Mesenchymal stem cell (in vitro differentiated cells and primary cell): ENCODE measurements around the gene RCHY1.

Experiments used
- DNase-seq: peaks from one replicate; pipeline ENCODE4 v3.0.0-alpha.2; 2013
- H2AFZ ChIP-seq: one replicate; pipeline ENCODE4 v1.6.1; 2013; ENCODE audit warnings: low read depth, mild to moderate bottlenecking, control low read depth, inconsistent platforms, low read length, moderate library complexity
- H2AK5ac ChIP-seq: 2 replicates; pipeline ENCODE4 v1.6.1; 2013; ENCODE audit warnings: low read length, moderate library complexity, mild to moderate bottlenecking, inconsistent platforms; ENCODE audit not compliant: severe bottlenecking
- H2BK120ac ChIP-seq: one replicate; pipeline ENCODE4 v1.6.1; 2013; ENCODE audit warnings: low read depth, mild to moderate bottlenecking, inconsistent platforms, low read length, moderate library complexity
- H2BK12ac ChIP-seq, 2 experiments: one replicate each; pipeline ENCODE4 v1.6.1; 2013; ENCODE audit warnings: inconsistent platforms in 2 of 2, low read length in 2 of 2, mild to moderate bottlenecking in 2 of 2, moderate library complexity in 2 of 2, control low read depth in 1 of 2
- H2BK15ac ChIP-seq: one replicate; pipeline ENCODE4 v1.6.1; 2013; ENCODE audit warnings: mild to moderate bottlenecking, low read depth, inconsistent platforms; ENCODE audit not compliant: poor library complexity, severe bottlenecking
- H2BK5ac ChIP-seq: 2 replicates; pipeline ENCODE4 v1.6.1; 2013; ENCODE audit warnings: low read depth, mild to moderate bottlenecking, low read length, control low read depth, inconsistent platforms; ENCODE audit not compliant: poor library complexity, severe bottlenecking
- H3K14ac ChIP-seq, 2 experiments: one replicate each; pipeline ENCODE4 v1.6.1; 2013; ENCODE audit warnings: inconsistent platforms in 2 of 2, low read length in 2 of 2, control low read depth in 1 of 2, mild to moderate bottlenecking in 1 of 2, moderate library complexity in 1 of 2
- H3K18ac ChIP-seq, 2 experiments: one replicate each; pipeline ENCODE4 v1.6.1; 2013; ENCODE audit warnings: inconsistent platforms in 2 of 2, low read length in 2 of 2, control low read depth in 1 of 2, low read depth in 1 of 2, mild to moderate bottlenecking in 1 of 2
- H3K23ac ChIP-seq, 2 experiments: one replicate each; pipeline ENCODE4 v1.6.1; 2013; ENCODE audit warnings: inconsistent platforms in 2 of 2, low read length in 2 of 2, mild to moderate bottlenecking in 2 of 2, moderate library complexity in 2 of 2, control low read depth in 1 of 2
- H3K27ac ChIP-seq: 2 replicates; pipeline ENCODE4 v1.5.1; 2013; ENCODE audit warnings: mild to moderate bottlenecking, moderate library complexity, low read length, control low read depth, inconsistent platforms; ENCODE audit not compliant: poor library complexity, severe bottlenecking
- H3K27me3 ChIP-seq, 2 experiments: 2 replicates each; pipeline versions ENCODE4 v1.6.1 to v1.7.0; 2013; ENCODE audit warnings: low read length in 2 of 2, mild to moderate bottlenecking in 2 of 2, moderate library complexity in 2 of 2, control low read depth in 1 of 2, inconsistent platforms in 1 of 2; ENCODE audit not compliant: control insufficient read depth in 1 of 2, insufficient read depth in 1 of 2
- H3K36me3 ChIP-seq, 2 experiments: 2 replicates each; pipeline versions ENCODE4 v1.6.1 to v1.7.0; 2013; ENCODE audit warnings: low read length in 2 of 2, control low read depth in 1 of 2, inconsistent platforms in 1 of 2, low read depth in 1 of 2, mild to moderate bottlenecking in 1 of 2; ENCODE audit not compliant: insufficient read depth in 2 of 2, control insufficient read depth in 1 of 2
- H3K4ac ChIP-seq, 2 experiments: one replicate each; pipeline ENCODE4 v1.6.1; 2013; ENCODE audit warnings: inconsistent platforms in 2 of 2, low read length in 2 of 2, mild to moderate bottlenecking in 2 of 2, moderate library complexity in 2 of 2, control low read depth in 1 of 2, low read depth in 1 of 2
- H3K4me1 ChIP-seq: 2 replicates; pipeline ENCODE4 v1.6.1; 2013; ENCODE audit warnings: low read depth, low read length, control low read depth; ENCODE audit not compliant: control insufficient read depth, insufficient read depth
- H3K4me2 ChIP-seq: 2 replicates; pipeline ENCODE4 v1.6.1; 2013; ENCODE audit warnings: low read length, mild to moderate bottlenecking, inconsistent platforms; ENCODE audit not compliant: poor library complexity, severe bottlenecking
- H3K4me3 ChIP-seq, 2 experiments: 2 replicates each; pipeline versions ENCODE4 v1.5.1 to v1.7.0; 2013; ENCODE audit warnings: low read length in 2 of 2, mild to moderate bottlenecking in 2 of 2, control low read depth in 1 of 2, low read depth in 1 of 2; ENCODE audit not compliant: insufficient read depth in 1 of 2
- H3K79me1 ChIP-seq: replicated peaks from 2 replicates; pipeline ENCODE4 v1.6.1; 2013; ENCODE audit warnings: mild to moderate bottlenecking, control low read depth, low read length, inconsistent platforms; ENCODE audit not compliant: poor library complexity, severe bottlenecking
- H3K9ac ChIP-seq: 2 replicates; pipeline ENCODE4 v1.7.0; 2013; ENCODE audit warnings: mild to moderate bottlenecking, low read length, moderate library complexity
- H3K9me3 ChIP-seq: 2 replicates; pipeline ENCODE4 v1.7.0; 2013; ENCODE audit warnings: mild to moderate bottlenecking, low read length; ENCODE audit not compliant: control insufficient read depth
- H4K8ac ChIP-seq: one replicate; pipeline ENCODE4 v1.6.1; 2013; ENCODE audit warnings: inconsistent platforms, mild to moderate bottlenecking, low read length, moderate library complexity
- H4K91ac ChIP-seq: one replicate; pipeline ENCODE4 v1.6.1; 2013; ENCODE audit warnings: mild to moderate bottlenecking, low read length, inconsistent platforms
- WGBS: methylation state at CpG from one replicate; pipeline ENCODE4 v1.1.7; 2013; ENCODE audit warnings: mixed read lengths; 5-methylcytosine and 5-hydroxymethylcytosine counted together

Gene RCHY1

GRCh38 chr4:75457365-75457764 is 56.8 kb downstream of the RCHY1 start:
- no peak overlapping the region for H2BK5ac ChIP-seq
- H4K8ac ChIP-seq: no peak overlapping the region
- H3K9me3 ChIP-seq: no peaks in the 10 kb centered on the region
- no peak for DNase-seq
- no peak overlapping the region for H3K23ac ChIP-seq
- no peak overlapping the region for H3K4ac ChIP-seq
- H3K4me2 ChIP-seq: no peak overlapping the region
- H3K27me3 ChIP-seq: no peaks in the 10 kb centered on the region
- no peaks in the 10 kb centered on the region for H3K79me1 ChIP-seq
- no peak overlapping the region for H3K27ac ChIP-seq
- H3K4me3 ChIP-seq: no peak overlapping the region
- no peak overlapping the region for H2AK5ac ChIP-seq
- H3K14ac ChIP-seq: no peak overlapping the region
- no peak overlapping the region for H3K18ac ChIP-seq
- no peak overlapping the region for H2BK15ac ChIP-seq
- H2AFZ ChIP-seq: no peak overlapping the region
- H3K36me3 ChIP-seq: no peaks in the 10 kb centered on the region
- H3K9ac ChIP-seq: no peak overlapping the region
- H4K91ac ChIP-seq: no peak overlapping the region
- H2BK12ac ChIP-seq: no peak overlapping the region
- 96% methylated on average over 3 of the region's 3 CpGs for WGBS
- H2BK120ac ChIP-seq: no peak overlapping the region
- no peaks in the 10 kb centered on the region for H3K4me1 ChIP-seq

- Histone ChIP-seq H3K9me3 (peaks cover 5% of the 10 kb centered on the region), H3K27me3 (no peaks in the 10 kb centered on the region), H2AFZ (no peak overlapping the region), H2BK5ac (no peak overlapping the region), H3K36me3 (no peaks in the 10 kb centered on the region), H3K79me1 (no peaks in the 10 kb centered on the region), H2BK12ac (no peak overlapping the region), H3K4ac (no peak overlapping the region), H3K4me2 (no peak overlapping the region), H3K27ac (no peak overlapping the region), H3K18ac (no peak overlapping the region), H2AK5ac (no peak overlapping the region), H4K91ac (no peak overlapping the region), H3K9ac (no peak overlapping the region), H3K4me1 (no peaks in the 10 kb centered on the region), H3K23ac (no peak overlapping the region), H2BK15ac (no peak overlapping the region), H4K8ac (no peak overlapping the region), H2BK120ac (no peak overlapping the region), H3K14ac (no peak overlapping the region), H3K4me3 (no peak overlapping the region)
- no peak for DNase-seq
- WGBS: 75% methylated on average over 2 of the region's 2 CpGs
These were observed 80.1 kb downstream of the RCHY1 start for GRCh38 chr4:75434105-75434504.

- Histone ChIP-seq H3K18ac (no peak overlapping the region), H3K14ac (no peak overlapping the region), H3K9me3 (peaks cover 4% of the 10 kb centered on the region), H3K9ac (no peak overlapping the region), H3K27ac (no peak overlapping the region), H3K27me3 (no peaks in the 10 kb centered on the region), H3K4me3 (no peak overlapping the region), H3K36me3 (no peaks in the 10 kb centered on the region), H2AK5ac (no peak overlapping the region), H3K23ac (no peak overlapping the region), H3K4me2 (no peak overlapping the region), H4K8ac (no peak overlapping the region), H3K79me1 (no peaks in the 10 kb centered on the region), H3K4ac (no peak overlapping the region), H4K91ac (no peak overlapping the region), H2BK12ac (no peak overlapping the region), H2BK5ac (no peak overlapping the region), H3K4me1 (no peaks in the 10 kb centered on the region), H2AFZ (no peak overlapping the region), H2BK120ac (no peak overlapping the region), H2BK15ac (no peak overlapping the region)
- DNase-seq: peak; percentile 12
These were observed 81.5 kb downstream of the RCHY1 start for GRCh38 chr4:75432683-75433082.

- Histone ChIP-seq H2BK12ac (no peak overlapping the region), H3K4ac (no peak overlapping the region), H3K23ac (no peak overlapping the region), H4K91ac (no peak overlapping the region), H3K9me3 (no peaks in the 10 kb centered on the region), H2AK5ac (no peak overlapping the region), H3K4me2 (no peak overlapping the region), H3K4me1 (no peaks in the 10 kb centered on the region), H2BK5ac (no peak overlapping the region), H3K27me3 (no peaks in the 10 kb centered on the region), H3K14ac (no peak overlapping the region), H3K4me3 (no peak overlapping the region), H3K36me3 (no peaks in the 10 kb centered on the region), H2AFZ (no peak overlapping the region), H3K9ac (no peak overlapping the region), H3K79me1 (no peaks in the 10 kb centered on the region), H2BK120ac (no peak overlapping the region), H2BK15ac (no peak overlapping the region), H4K8ac (no peak overlapping the region), H3K27ac (no peak overlapping the region), H3K18ac (no peak overlapping the region)
- DNase-seq: no peak
- 68% methylated on average over 1 of the region's 1 CpG for WGBS
These were observed 85.0 kb downstream of the RCHY1 start for GRCh38 chr4:75429208-75429607.
